Neural cell (in vitro differentiated cells): ENCODE data around the gene PCDHB7. TPM values are rescaled to one million over a fixed set of nuclear protein-coding genes. Genes with fewer than 3 reads are reported as not detected.
"Not testable (repeated sequence)": the region's sequence is repeated elsewhere in the genome, so short reads cannot be mapped to it uniquely, and the experiment has no call there.

Source experiments
- H2AFZ ChIP-seq: fragments of 200-600, 300-800 bp; sonication (generic), shearing (Covaris generic); 2 replicates; pipeline ENCODE4 v1.6.0; 2014; ENCODE audit warnings: low read depth, mild to moderate bottlenecking, antibody characterized with exemption, low read length, moderate library complexity
- H3F3A ChIP-seq: fragments of 200-600 bp; shearing (Covaris generic); 2 replicates; pipeline ENCODE4 v1.6.1; 2016; ENCODE audit warnings: mild to moderate bottlenecking, moderate library complexity, mixed read lengths, antibody characterized with exemption, low read length; ENCODE audit not compliant: insufficient read depth, poor library complexity, severe bottlenecking
- H3K27ac ChIP-seq: fragments of 200-600, 300-800 bp; sonication (generic), shearing (Covaris generic); 2 replicates; pipeline ENCODE4 v1.5.1; 2014; ENCODE audit warnings: mild to moderate bottlenecking, low read length, moderate library complexity
- H3K27me3 ChIP-seq: fragments of 300-800, 200-600 bp; sonication (generic), shearing (Covaris generic); 2 replicates; pipeline ENCODE4 v1.6.0; 2014; ENCODE audit warnings: mild to moderate bottlenecking, low read depth, low read length, moderate library complexity; ENCODE audit not compliant: insufficient read depth
- H3K36me3 ChIP-seq: fragments of 300-800, 200-600 bp; sonication (generic), shearing (Covaris generic); 2 replicates; pipeline ENCODE4 v1.5.1; 2014; ENCODE audit warnings: mild to moderate bottlenecking, antibody characterized with exemption, low read length, moderate library complexity; ENCODE audit not compliant: insufficient read depth
- H3K4me2 ChIP-seq: fragments of 300-800, 200-600 bp; sonication (generic), shearing (Covaris generic); 2 replicates; pipeline ENCODE4 v1.6.0; 2014; ENCODE audit warnings: mild to moderate bottlenecking, low read length
- H3K4me3 ChIP-seq: fragments of 300-800, 200-600 bp; sonication (generic), shearing (Covaris generic); 2 replicates; pipeline ENCODE4 v1.5.1; 2014; ENCODE audit warnings: mild to moderate bottlenecking, low read length, moderate library complexity
- H3K79me2 ChIP-seq: fragments of 200-600 bp; shearing (Covaris generic); replicated peaks from 2 replicates; pipeline ENCODE4 v1.6.0; 2014; ENCODE audit warnings: mild to moderate bottlenecking, low read length, moderate library complexity; ENCODE audit not compliant: insufficient read depth
- H3K9ac ChIP-seq: fragments of 300-800, 200-600 bp; sonication (generic), shearing (Covaris generic); 2 replicates; pipeline ENCODE4 v1.6.1; 2016; ENCODE audit warnings: mild to moderate bottlenecking, low read length, mixed read lengths
- H3K9me2 ChIP-seq: fragments of 200-600 bp; shearing (Covaris generic); 2 replicates; pipeline ENCODE4 v1.6.1; 2016; ENCODE audit warnings: mild to moderate bottlenecking, low read length, mixed read lengths; ENCODE audit not compliant: insufficient read depth
- H3K9me3 ChIP-seq: fragments of 200-600, 300-800 bp; sonication (generic), shearing (Covaris generic); 2 replicates; pipeline ENCODE4 v1.6.1; 2016; ENCODE audit warnings: mild to moderate bottlenecking, mixed run types, low read length, moderate library complexity, mixed read lengths
- H4K20me1 ChIP-seq: fragments of 200-600 bp; shearing (Covaris generic); 2 replicates; pipeline ENCODE4 v1.6.1; 2016; ENCODE audit warnings: mild to moderate bottlenecking, mixed run types; ENCODE audit not compliant: insufficient read depth
- EP300 ChIP-seq: fragments of 450-650 bp; conservative IDR thresholded peaks from 2 replicates; pipeline ENCODE4 v1.6.1; 2014; ENCODE audit warnings: antibody characterized with exemption, mild to moderate bottlenecking, moderate library complexity; ENCODE audit not compliant: poor library complexity, severe bottlenecking
- EZH2 ChIP-seq: fragments of 200-600, 300-800 bp; shearing (Covaris generic), sonication (generic); IDR thresholded peaks from 2 replicates; pipeline ENCODE4 v1.6.1; 2014; ENCODE audit warnings: antibody characterized with exemption, low read length, borderline replicate concordance, mild to moderate bottlenecking; ENCODE audit not compliant: insufficient read depth, poor library complexity, severe bottlenecking
- MXI1 ChIP-seq: fragments of 450-650 bp; conservative IDR thresholded peaks from 2 replicates; pipeline ENCODE4 v1.6.1; 2014; ENCODE audit warnings: antibody characterized with exemption, mild to moderate bottlenecking; ENCODE audit not compliant: poor library complexity, severe bottlenecking
- POLR2AphosphoS5 ChIP-seq: IDR thresholded peaks from 2 replicates; pipeline ENCODE4 v1.6.1; 2012
- RAD21 ChIP-seq: fragments of 450-650 bp; conservative IDR thresholded peaks from 2 replicates; pipeline ENCODE4 v1.6.1; 2014; ENCODE audit warnings: antibody characterized with exemption, mild to moderate bottlenecking, moderate library complexity
- SMC3 ChIP-seq: fragments of 450-650 bp; conservative IDR thresholded peaks from 2 replicates; pipeline ENCODE4 v1.6.1; 2014; ENCODE audit warnings: antibody characterized with exemption, mild to moderate bottlenecking, moderate library complexity; ENCODE audit not compliant: poor library complexity
- TAF1 ChIP-seq: IDR thresholded peaks from 2 replicates; pipeline ENCODE4 v1.6.1; 2012; ENCODE audit warnings: low read depth
- polyA plus RNA-seq: library from polyadenylated mRNA; depleted of rRNA; stranded (reverse); fragments of >200 nt; gene quantifications from 2 replicates; pipeline ENCODE4 v1.2.3, GENCODE V29; 2014
- TF ChIP-seq, protein P1 (sequence below): IDR thresholded peaks from 2 replicates; pipeline ENCODE4 v1.6.1; 2012; ENCODE audit warnings: borderline replicate concordance
- TF ChIP-seq, protein P2 (sequence below): fragments of 450-650 bp; IDR thresholded peaks from 2 replicates; pipeline ENCODE4 v1.5.1; 2014; ENCODE audit warnings: antibody characterized with exemption, mild to moderate bottlenecking, moderate library complexity; ENCODE audit not compliant: poor library complexity, severe bottlenecking

The PCDHB7 gene
- polyA plus RNA-seq, 1 donor from 2014 or later: 0.99 TPM

DNA sequence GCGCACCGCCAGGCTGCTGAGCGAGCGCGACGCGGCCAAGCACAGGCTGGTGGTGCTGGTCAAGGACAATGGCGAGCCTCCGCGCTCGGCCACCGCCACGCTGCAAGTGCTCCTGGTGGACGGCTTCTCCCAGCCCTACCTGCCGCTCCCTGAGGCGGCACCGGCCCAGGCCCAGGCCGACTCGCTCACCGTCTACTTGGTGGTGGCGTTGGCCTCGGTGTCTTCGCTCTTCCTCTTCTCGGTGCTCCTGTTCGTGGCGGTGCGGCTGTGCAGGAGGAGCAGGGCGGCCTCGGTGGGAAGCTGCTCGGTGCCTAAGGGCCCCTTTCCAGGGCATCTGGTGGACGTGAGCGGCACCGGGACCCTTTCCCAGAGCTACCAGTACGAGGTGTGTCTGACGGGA lies 29.2 kb downstream of the PCDHB7 start:
- H3K9ac ChIP-seq, H3K4me3 ChIP-seq, H4K20me1 ChIP-seq, H3K27me3 ChIP-seq, H3K79me2 ChIP-seq, H3K27ac ChIP-seq, H3F3A ChIP-seq, H3K4me2 ChIP-seq, H3K9me2 ChIP-seq, H3K36me3 ChIP-seq, H2AFZ ChIP-seq: not testable (repeated sequence)
- H3K9me3 ChIP-seq: peaks cover 29% of the 10 kb centered on the region

DNA sequence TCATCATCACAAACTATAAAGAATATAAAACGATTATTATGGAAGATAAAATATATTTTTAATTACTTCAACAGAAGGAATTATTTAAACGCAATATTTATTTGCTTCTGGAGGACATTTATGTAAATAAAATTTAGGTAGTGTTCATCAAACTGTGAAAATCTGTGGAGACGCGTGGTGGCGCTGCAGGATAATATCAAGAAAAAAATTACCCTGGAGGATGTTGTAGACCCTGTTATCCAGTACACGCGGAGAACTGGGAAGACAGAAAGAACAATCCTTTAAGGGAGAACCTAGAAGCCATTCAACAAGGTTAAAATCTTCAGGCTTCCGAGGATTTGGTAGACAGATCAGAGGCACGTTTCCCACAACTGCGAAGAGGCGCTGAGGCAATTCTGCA lies 36.0 kb downstream of the PCDHB7 start, which contains the start of gene PCDHB12:
Gene PCDHB12 (plus strand): TSS at position 242 of the 400 bp plus-strand sequence. CDS start 189 bp downstream, outside the sequence.
- no peak within 1 kb of the TSS for H3K4me2 ChIP-seq
- TF ChIP-seq MXI1 (no peak), EP300 (no peak), SMC3 (no peak), RAD21 (no peak), EZH2 (no peak), POLR2AphosphoS5 (no peak), TAF1 (no peak)
- TF ChIP-seq, protein P1, sequence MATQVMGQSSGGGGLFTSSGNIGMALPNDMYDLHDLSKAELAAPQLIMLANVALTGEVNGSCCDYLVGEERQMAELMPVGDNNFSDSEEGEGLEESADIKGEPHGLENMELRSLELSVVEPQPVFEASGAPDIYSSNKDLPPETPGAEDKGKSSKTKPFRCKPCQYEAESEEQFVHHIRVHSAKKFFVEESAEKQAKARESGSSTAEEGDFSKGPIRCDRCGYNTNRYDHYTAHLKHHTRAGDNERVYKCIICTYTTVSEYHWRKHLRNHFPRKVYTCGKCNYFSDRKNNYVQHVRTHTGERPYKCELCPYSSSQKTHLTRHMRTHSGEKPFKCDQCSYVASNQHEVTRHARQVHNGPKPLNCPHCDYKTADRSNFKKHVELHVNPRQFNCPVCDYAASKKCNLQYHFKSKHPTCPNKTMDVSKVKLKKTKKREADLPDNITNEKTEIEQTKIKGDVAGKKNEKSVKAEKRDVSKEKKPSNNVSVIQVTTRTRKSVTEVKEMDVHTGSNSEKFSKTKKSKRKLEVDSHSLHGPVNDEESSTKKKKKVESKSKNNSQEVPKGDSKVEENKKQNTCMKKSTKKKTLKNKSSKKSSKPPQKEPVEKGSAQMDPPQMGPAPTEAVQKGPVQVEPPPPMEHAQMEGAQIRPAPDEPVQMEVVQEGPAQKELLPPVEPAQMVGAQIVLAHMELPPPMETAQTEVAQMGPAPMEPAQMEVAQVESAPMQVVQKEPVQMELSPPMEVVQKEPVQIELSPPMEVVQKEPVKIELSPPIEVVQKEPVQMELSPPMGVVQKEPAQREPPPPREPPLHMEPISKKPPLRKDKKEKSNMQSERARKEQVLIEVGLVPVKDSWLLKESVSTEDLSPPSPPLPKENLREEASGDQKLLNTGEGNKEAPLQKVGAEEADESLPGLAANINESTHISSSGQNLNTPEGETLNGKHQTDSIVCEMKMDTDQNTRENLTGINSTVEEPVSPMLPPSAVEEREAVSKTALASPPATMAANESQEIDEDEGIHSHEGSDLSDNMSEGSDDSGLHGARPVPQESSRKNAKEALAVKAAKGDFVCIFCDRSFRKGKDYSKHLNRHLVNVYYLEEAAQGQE: no peak
- TF ChIP-seq, protein P2, sequence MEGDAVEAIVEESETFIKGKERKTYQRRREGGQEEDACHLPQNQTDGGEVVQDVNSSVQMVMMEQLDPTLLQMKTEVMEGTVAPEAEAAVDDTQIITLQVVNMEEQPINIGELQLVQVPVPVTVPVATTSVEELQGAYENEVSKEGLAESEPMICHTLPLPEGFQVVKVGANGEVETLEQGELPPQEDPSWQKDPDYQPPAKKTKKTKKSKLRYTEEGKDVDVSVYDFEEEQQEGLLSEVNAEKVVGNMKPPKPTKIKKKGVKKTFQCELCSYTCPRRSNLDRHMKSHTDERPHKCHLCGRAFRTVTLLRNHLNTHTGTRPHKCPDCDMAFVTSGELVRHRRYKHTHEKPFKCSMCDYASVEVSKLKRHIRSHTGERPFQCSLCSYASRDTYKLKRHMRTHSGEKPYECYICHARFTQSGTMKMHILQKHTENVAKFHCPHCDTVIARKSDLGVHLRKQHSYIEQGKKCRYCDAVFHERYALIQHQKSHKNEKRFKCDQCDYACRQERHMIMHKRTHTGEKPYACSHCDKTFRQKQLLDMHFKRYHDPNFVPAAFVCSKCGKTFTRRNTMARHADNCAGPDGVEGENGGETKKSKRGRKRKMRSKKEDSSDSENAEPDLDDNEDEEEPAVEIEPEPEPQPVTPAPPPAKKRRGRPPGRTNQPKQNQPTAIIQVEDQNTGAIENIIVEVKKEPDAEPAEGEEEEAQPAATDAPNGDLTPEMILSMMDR: no peak
- H3K9ac ChIP-seq: no peak within 1 kb of the TSS
- H3K27ac ChIP-seq: no peak within 1 kb of the TSS
- H3K27me3 ChIP-seq: no peaks in the 10 kb centered on the region
- H3K9me2 ChIP-seq: no peaks in the 10 kb centered on the region
- H3K79me2 ChIP-seq: no peaks in the 10 kb centered on the region
- H3K9me3 ChIP-seq: peaks cover 12% of the 10 kb centered on the region
- no peaks in the 10 kb centered on the region for H4K20me1 ChIP-seq
- H3K4me3 ChIP-seq: no peak within 1 kb of the TSS
- no peak within 1 kb of the TSS for H2AFZ ChIP-seq
- H3F3A ChIP-seq: no peaks in the 10 kb centered on the region
- peaks cover 4% of the 10 kb centered on the region for H3K36me3 ChIP-seq

DNA sequence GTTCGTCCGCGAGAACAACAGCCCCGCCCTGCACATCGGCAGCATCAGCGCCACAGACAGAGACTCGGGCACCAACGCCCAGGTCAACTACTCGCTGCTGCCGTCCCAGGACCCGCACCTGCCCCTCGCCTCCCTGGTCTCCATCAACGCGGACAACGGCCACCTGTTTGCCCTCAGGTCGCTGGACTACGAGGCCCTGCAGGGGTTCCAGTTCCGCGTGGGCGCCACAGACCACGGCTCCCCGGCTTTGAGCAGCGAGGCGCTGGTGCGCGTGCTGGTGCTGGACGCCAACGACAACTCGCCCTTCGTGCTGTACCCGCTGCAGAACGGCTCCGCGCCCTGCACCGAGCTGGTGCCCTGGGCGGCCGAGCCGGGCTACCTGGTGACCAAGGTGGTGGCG lies 37.8 kb downstream of the PCDHB7 start:
- H3K4me2 ChIP-seq, H4K20me1 ChIP-seq, H3K27ac ChIP-seq, H3K9me2 ChIP-seq, H3K79me2 ChIP-seq, H2AFZ ChIP-seq, H3K9ac ChIP-seq, H3K36me3 ChIP-seq, H3F3A ChIP-seq, H3K4me3 ChIP-seq, H3K27me3 ChIP-seq: not testable (repeated sequence)
- peaks cover 12% of the 10 kb centered on the region for H3K9me3 ChIP-seq

DNA sequence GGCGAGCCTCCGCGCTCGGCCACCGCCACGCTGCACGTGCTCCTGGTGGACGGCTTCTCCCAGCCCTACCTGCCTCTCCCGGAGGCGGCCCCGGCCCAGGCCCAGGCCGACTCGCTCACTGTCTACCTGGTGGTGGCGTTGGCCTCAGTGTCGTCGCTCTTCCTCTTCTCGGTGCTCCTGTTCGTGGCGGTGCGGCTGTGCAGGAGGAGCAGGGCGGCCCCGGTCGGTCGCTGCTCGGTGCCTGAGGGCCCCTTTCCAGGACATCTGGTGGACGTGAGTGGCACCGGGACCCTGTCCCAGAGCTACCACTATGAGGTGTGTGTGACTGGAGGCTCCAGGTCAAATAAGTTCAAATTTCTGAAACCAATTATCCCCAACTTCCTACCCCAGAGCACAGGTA lies 38.4 kb downstream of the PCDHB7 start:
- H2AFZ ChIP-seq, H3K27me3 ChIP-seq, H3K4me3 ChIP-seq, H3K27ac ChIP-seq, H3K4me2 ChIP-seq, H3K79me2 ChIP-seq, H3F3A ChIP-seq, H3K9ac ChIP-seq, H3K36me3 ChIP-seq, H3K9me2 ChIP-seq, H4K20me1 ChIP-seq, H3K9me3 ChIP-seq: not testable (repeated sequence)

DNA sequence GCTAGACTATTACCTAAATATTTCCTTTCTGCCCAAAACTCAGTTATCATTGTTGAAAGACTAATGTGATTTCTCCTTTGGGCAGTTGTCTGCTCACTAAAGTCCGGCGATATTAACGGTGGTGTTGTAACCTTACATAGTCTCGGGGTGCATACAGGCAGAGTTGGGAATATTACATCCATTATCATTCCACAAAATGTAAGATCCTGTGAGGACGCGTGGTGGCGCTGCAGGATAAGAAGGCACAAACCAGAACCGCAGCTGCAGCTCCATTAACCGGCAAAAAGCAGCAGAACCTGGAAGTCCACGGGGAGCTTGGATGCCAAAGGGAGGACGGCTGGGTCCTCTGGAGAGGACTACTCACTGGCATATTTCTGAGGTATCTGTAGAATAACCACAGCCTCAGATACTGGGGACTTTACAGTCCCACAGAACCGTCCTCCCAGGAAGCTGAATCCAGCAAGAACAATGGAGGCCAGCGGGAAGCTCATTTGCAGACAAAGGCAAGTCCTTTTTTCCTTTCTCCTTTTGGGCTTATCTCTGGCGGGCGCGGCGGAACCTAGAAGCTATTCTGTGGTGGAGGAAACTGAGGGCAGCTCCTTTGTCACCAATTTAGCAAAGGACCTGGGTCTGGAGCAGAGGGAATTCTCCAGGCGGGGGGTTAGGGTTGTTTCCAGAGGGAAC lies 41.4 kb downstream of the PCDHB7 start, which contains the start of gene PCDHB13:
Gene PCDHB13 (plus strand): TSS at position 264 of the 684 bp plus-strand sequence. CDS start 205 bp downstream, at position 469.
- not testable (repeated sequence) for H3K27me3 ChIP-seq, H3K36me3 ChIP-seq, H3K4me2 ChIP-seq, H3F3A ChIP-seq, H3K4me3 ChIP-seq, H2AFZ ChIP-seq, H3K27ac ChIP-seq, H3K79me2 ChIP-seq, H4K20me1 ChIP-seq, H3K9me2 ChIP-seq, H3K9ac ChIP-seq
- peaks cover 13% of the 10 kb centered on the region for H3K9me3 ChIP-seq
